Glomerular visceral epithelial cell (primary cell): ENCODE measurements around the gene XYLT1.

Experiments used
- DNase-seq: peaks from one replicate; pipeline ENCODE4 v3.0.0-alpha.2; 2016; ENCODE audit errors: extremely low spot score

Gene XYLT1

DNA sequence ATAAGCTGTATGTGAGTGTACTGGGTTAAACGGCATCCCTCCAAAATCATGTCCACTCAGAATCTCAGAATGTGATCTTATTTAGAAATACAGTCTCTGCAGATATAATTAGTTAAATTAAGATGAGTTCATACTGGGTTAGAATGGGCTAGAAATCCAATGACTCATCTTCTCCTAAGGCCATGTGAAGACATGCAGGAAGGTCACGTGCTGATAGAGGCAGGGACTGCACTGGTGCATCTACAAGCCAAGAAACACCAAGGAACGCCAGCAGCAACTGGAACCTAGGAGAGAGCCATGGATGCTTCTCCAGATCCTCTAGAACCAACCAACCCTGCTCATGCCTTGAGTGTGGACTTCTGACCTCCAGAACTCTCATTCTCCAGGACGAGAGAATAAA, 241.0 kb downstream of the XYLT1 start:
- DNase-seq: no peak

DNA sequence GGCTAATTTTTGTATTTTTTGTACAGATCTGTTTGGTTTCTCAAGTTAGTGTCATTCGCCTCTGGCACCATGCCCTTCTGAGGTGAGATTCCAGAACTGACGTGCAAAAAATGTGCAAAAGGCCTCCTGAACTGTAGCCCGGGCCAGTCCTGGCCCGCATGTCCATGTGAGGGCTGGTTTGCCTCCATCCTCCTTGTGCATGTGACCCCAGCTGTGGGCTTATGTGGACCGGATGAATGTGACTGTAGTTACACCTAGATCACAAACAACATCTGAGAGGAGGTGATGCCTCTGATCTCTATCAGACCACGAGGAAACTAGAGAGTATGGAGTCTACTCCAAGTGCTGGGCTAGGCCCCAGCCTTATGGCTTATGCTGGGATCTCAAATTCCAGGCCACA, 241.6 kb downstream of the XYLT1 start:
- DNase-seq: no peak

DNA sequence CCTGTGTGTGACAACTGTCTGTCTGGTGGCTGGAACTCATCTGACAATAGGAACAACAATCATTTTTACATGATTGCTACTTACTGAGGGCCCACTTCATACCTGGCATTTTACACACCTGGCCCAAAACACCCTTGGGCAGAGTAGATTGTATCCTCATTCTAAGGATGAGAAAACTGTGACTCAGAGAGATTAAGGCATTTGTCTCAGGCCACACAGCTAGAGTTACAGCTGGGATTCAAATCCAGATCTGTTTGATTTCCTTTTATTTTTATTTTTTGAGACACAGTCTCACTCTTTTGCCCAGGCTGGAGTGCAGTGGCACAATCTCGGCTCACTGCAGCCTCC, 242.1 kb downstream of the XYLT1 start:
- no peak for DNase-seq

DNA sequence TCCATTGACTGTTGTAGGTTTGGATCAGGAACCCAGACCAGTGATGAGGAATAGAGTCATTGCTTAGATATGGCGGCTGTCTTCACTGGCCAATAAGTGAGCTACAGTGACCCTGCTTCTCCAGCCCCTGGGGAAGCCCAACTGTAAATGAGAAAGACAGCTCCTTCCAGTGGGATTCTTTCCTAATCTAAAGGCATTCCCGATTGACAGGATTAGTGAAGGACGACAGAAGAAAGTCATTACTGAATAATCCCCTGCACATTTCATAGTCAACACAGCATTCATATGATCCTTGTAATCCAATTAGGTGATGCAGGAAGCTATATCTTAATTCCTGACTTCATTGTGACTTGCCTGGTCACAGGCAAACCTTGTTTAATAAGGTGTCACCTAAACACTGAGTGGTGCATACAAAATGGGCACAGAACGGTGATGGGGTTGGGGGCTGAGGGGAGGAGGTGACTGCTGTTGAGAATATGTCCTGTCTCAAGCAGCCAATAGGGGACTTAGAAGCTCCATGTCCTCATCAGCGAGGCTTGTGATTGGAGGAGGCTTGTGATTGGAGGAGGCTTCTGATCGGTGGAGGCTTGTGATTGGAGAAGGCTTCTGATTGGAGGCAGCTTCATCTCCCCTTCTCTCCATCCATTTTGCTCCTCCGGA, 242.6 kb downstream of the XYLT1 start:
- no peak for DNase-seq

DNA sequence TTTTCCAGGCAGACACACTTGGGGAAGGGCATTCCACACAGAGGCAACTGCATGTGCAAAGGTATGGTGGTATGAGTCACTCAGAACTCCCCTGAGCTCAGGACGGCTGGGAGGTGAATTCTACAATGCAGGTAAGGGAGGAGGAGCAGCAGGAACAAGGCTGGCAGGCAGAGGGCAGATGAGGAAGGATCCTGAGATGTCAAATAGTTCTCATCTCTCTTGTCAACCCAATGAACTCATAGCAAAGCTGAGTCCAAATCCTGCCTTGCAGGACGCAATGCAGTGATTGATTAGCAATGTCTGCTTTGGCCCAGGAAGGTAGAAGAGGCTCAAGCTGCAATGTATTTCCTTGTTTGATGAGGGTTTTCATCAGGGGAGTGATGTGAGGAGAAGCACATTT, 243.5 kb downstream of the XYLT1 start:
- DNase-seq: no peak

DNA sequence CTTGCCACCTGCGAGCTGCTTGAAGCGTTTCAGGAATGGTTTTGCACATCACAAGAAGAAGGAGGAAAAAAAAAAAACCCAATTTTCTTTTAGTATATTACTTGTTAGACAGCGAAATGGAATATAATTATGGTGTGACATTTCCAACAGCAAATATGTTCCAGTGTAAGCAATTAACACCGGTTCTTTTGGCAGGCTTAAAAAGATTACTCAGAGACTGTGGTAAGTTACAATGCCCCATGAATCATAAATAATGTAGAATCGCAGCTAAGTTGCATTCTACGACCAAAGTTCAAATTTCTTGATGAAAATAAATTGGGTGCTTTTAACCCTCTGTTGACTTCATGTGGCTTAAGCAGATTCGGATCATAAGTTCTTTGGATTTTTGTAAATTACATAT, 245.2 kb downstream of the XYLT1 start:
- no peak for DNase-seq

DNA sequence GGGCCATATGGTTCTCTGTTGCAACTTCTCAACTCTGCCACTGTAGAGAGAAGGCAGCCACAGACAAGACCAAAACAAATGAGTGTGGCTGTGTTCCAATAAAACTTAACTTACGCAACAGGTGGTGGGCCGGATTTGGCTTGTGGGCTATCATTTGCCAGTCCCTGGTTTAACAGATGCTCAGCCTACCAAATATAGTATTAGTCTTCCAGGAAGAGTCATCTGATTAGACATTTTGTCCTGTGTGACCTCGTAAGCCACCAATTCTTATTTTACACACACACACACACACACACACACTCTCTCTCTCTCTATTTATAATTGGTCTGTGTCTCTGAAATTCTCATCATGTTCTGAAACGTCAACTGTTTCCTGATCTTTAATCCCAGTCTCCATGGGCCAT, 245.9 kb downstream of the XYLT1 start:
- DNase-seq: no peak

DNA sequence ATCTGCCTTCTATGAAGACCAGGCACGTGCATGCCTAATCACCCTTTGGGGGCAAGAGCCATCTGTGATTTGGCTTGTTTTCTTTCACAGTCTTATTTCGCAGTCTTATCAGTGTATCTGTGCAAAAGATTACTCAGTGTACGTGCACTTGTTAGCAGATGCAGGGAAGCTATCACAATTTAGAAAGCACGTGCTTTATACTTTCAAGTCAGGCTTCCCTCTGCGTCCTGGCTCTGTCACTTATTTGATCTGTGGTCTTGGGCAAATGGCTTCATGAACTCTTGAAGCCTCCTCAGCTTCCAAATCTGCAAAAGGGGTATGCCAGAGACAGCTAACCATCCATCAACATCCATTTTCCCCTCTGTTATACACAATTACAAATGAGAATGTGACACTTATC, 246.4 kb downstream of the XYLT1 start:
- no peak for DNase-seq

DNA sequence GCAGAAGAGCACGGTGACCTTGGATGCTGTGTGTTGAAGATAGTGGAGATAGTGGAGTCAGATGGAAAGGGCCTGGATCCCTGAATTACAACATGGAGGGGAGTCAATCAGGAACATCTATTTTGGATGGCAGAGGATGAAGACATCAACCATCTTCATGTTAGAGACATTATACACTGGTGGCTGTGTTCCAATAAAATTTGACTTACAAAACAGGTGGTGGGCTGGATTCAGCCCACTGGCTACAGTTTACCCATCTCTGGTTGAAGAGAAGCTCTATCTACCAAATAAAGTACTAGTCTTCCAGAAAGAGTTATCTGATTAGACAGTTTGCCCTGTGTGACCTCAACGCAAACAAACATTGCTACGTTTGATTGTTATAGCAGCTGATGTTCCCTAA, 247.2 kb downstream of the XYLT1 start:
- DNase-seq: no peak

DNA sequence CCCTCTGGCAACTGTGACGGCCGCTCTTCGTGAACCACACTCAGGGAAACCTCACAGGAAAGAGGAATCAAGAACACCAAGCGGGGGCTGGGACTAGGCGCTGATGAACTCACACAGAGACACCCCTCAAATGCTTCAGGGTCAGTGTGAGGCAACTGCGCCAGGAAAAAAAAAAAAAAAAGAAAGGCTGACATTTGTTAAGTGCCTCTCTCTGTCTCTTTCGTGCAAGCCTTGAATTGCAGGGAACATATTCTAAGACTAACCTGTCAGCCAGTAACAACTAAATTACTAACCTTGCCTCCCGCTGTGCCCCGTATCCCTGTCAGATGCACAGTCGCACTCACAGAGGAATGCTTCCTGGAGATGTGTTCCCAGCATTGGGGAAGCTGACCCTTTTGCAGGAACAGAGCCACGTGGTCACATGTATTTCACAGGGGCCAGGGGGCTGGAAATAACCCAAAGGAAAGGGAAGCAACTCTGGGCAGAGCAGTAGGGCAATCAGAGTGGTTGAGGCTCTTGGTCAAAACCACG, 247.8 kb downstream of the XYLT1 start:
- no peak for DNase-seq

DNA sequence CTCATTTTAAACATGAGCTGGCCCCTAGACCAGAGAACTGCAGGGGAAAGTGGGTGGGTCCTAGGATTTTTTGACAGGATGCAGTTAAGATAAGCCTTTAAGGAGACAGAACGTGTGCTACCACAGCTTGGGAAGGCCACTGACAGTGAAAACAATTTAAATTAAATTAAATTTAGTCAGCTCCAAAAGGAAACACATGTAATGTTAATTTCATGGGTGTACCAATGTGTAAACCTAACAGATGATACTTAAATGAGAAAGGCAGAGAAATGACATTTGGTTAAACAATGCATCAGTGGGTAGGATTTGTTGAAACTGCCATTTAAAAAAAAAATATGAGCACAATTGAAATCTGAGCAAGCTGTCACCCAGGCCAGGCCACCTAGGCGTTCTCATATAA, 250.8 kb downstream of the XYLT1 start:
- no peak for DNase-seq

DNA sequence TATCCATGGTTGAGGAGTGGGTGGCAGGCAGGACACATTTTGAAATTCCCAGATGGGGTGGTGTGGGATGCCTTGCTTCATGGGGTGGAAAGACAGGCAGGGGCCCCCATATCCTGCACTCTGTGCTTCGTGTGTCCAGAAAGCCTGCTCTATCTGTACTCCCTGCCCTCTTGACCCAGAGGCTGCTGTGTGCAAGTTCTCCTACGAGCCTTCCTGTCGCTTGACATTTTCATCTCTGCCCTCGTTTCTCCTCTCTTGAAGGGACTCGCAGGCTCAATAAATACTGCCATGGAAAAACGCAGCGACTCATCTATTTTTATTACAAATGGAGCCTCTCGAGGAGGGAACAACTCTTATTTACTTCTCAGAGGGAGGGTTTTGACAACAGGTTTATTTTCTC, 254.8 kb downstream of the XYLT1 start:
- DNase-seq: no peak

DNA sequence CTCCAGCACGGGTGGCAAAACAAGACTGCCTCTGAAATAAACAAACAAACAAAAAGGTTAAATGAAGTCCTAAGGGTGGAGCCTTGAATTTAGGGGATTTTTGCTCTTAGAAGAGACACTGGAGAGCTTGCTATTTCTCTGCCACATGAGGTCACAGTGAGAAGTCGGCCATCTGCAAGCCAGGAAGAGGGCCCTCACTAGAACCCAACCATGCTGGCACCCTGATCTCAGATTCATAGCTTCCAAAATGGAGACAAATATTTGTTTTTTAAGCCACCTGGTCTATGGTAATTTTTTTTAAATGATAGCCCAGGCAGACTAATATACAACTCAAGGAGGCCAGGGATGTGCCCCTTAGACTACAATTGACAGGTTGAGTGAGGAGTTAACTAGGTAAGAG, 255.5 kb downstream of the XYLT1 start:
- DNase-seq: no peak

DNA sequence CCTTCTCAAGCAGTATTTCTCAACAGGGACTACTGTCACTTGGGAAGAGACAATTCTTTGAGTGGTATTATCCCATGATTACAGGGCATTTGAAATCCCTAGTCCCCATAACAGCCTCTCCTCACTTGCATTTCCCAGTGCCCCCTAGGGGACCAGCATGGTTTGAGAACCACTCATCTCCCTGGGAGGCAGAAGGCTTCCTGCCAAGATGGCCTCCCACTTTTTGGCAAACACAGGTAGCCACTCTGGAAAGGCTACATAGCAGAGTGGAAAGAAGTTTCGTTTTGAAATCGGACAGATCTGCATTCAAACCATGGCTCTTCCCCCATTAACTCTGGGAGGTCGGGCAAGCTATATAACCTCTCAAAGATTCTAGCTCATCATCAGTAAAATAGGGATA, 256.8 kb downstream of the XYLT1 start:
- DNase-seq: no peak

DNA sequence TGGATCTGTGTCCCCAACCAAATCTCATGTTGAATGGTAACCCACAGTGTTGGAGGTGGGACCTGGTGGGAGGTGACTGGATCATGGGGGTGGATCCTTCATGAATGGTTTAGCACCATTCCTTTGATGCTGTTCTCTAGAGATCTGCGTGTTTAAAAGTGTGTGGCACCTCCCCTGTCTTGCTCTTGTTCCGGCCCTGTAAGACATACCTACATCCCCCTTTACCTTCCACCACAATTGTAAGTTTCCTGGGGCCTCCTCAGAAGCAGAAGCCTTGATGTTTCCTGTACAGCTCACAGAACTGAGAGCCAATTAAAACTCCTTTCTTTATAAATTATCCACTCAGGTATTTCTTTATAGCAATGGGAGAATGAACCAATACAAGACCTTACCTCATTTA, 257.7 kb downstream of the XYLT1 start:
- no peak for DNase-seq

DNA sequence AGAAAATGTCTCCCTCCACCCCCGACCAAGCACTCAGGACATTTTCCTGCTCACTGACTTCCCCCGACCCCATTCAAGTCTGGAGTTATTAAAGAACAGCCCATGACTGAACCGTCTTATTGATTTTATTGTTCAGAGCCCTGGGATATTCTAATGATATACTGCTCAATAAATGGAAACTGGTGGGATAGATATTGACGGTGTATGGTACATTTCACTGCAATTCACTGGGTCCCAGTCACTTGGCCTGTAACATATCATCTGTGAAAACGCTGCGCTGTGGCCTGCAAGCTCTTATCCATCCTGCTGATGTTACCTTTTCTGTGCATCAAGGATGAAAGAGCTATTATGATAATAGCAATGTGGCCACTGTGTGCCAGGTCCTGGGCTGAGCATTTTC, 258.2 kb downstream of the XYLT1 start:
- DNase-seq: no peak

DNA sequence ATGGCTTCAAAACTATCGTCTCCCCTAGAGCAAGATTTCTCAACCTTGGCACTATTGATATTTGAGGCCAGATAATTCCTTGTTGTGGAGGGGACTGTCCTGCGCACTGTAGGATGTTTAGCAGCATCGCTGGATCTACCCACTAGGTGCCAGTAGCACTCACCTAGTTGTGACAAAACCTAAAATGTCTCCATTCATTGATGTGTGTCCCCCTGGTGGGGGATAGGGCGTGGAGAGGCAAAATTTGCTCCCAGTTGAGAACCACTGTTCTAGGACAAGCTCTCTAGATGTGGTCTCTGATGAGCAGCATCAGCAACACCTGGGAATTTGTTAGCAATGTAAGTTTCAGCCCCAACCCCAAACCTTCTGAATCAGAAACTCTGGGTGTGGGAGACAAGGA, 259.0 kb downstream of the XYLT1 start:
- no peak for DNase-seq

DNA sequence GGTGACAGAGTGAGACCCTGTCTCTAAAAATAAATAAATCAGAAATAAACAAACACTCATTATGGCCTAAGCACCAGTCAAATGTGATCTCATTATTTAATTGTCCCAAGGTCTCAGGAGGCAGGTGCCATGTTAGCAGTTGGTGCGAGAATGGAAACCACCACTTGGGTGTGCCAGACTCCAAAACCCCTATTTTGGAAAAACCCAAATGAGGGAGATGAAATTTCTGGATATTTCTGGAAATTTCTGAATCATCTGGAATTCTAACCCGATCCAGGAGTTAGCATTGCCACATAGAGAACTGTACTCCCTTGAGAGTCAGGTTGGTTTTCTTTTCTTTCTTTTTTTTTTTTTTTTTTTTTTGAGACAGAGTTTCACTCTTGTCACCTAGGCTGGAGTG, 264.0 kb downstream of the XYLT1 start:
- DNase-seq: no peak

DNA sequence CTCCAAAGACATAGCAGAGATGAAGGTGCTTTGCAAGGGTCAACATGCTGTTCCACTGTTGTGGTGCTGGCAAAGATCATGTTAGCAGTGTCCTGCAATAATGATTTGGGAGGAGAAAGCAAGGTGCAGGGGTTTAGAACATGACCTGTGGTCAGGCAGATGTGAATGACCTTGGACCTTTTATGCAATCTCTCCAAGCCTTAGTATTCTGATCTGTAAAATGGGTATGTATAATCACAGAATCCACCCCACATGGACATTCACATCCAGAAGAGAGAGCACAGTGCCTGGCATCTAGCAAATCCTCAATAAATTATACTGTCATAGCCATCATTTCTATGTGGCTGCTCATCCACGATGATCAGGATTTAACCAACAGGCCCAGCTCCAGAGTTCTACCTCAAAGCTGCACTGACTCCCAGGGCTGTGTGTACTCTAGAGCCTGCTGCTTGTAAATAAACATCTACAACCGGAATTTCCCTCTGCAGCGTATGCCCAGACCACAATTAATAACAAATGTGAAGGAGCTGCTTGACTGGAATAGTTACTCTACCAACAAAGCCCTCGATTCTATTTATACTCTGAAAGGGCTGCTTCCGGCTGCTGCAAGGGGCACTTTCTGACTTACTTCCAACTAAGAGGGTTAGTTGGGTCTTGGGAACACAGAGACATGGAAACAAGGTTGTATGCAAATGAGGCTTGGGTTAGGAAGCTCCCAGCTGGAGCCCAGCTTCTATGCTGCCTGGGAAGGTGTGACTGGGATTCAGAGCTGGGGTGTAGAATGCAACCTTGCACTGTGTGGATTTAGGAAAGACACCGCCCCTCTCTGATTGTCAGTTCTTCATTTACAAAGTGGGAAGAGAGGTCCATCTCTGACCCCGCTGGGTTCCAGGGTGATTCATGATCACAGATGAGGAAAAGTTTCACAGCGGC, 265.2 kb downstream of the XYLT1 start:
- no peak for DNase-seq

DNA sequence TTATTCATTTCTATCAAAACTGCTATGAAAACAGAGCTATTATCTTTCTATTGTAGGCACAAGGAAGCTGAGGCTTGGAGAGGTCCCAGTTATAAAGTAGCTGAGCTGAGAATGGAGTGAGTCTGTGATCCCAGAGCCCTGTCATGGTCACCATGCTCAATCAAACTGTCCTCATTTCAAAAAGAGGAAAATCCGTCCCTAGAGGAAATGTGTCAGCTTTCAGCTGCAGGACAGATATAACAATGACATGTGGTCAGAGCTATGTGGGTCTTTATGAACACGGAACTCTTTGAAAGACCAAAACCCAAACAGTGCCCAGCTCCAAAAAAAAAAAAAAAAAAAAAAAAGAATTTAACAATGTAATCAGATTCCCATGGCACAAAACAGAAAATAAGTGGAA, 266.1 kb downstream of the XYLT1 start:
- DNase-seq: no peak

DNA sequence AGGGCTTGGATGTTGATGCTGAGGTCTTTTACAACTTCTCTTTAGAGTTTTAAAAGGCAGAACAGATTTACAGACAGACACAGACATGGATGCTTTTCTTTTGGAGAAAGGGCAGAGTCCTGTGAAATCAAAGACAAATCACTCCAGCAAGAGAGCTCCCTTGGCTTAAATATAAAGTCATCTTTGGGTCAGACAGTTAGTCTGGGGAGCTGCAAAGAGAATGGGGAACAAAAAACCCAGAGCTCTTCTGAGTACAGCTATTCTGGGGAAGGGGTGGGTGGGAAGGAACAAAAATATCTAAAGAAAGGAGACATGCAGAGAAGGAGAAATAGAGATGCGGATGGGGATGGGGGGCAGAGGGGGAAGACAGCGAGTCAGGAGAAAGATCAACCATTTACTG, 266.6 kb downstream of the XYLT1 start:
- no peak for DNase-seq

DNA sequence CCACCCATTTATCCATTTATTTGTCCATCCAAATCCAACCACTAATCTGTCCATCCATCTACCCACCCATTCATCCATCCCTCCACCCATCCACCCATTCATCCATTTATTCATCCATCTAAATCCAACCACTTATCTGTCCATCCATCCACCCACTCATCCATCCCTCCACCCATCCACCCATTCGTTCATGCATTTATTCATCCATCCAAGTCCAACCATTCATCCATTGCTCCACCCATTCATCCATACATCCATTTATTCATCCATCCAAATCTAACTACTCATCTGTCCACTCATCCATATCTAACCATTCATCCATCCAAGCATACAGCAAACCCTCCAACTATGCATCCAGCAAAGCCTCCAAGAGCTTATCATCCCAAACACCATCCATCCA, 267.3 kb downstream of the XYLT1 start:
- no peak for DNase-seq

DNA sequence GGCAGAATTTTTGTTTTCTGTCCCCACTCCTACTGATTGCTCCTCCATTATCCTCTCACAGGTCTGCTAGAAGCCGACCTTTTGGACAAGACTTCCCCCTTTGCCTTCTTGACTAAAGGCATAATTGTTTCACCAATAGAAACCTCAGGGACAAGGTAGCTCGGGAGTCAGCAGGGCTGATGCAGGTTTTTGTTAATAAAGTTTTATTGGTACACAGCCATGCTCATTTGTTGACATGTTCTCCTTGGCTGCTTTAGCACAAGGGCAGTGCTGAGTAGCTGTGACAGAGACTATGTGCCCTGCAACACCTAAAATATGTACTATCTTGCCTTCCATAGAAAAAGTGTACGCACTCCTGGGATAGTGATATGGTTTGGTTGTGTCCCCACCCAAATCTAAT, 271.6 kb downstream of the XYLT1 start:
- no peak for DNase-seq
